OCI-LY7 (cell line): ENCODE data around the gene CCDC184. TPM values are rescaled to one million over a fixed set of nuclear protein-coding genes. Genes with fewer than 3 reads are reported as not detected.

Experiments used
- BruUV-seq: library from RNA; stranded (reverse); fragments of 400-500 nt; replicated peaks from 2 replicates; lab custom pipeline; 2021; lab: Mats Ljungman, UMichigan
- CTCF ChIA-PET: fragments of 300-600 bp; sonication (Branson Sonifier 250); formaldehyde crosslinking; loops from one replicate; lab custom pipeline; 2022; ENCODE audit warnings: antibody characterized with exemption; ENCODE audit not compliant: unreplicated experiment; lab: Charles Lee
- POLR2A ChIA-PET: fragments of 300-600 bp; sonication (Branson Sonifier 250); formaldehyde crosslinking; loops from one replicate; lab custom pipeline; 2022; ENCODE audit warnings: antibody characterized with exemption; lab: Charles Lee
- DNase-seq: peaks from one replicate; pipeline ENCODE4 v3.0.0-alpha.2; 2015; ENCODE audit warnings: low spot score
- H2AFZ ChIP-seq: fragments of 200-600 bp; sonication (generic), shearing (Covaris generic); 2 replicates; pipeline ENCODE4 v1.6.1; 2014; ENCODE audit warnings: mild to moderate bottlenecking, antibody characterized with exemption, low read length, moderate library complexity
- H3K27ac ChIP-seq: fragments of 200-600 bp; sonication (generic); 2 replicates; pipeline ENCODE4 v1.5.1; 2014; ENCODE audit warnings: mixed run types, low read depth, mild to moderate bottlenecking, moderate library complexity, low read length, inconsistent platforms; ENCODE audit not compliant: poor library complexity, severe bottlenecking
- H3K36me3 ChIP-seq: fragments of 200-600 bp; sonication (generic); 2 replicates; pipeline ENCODE4 v1.6.1; 2014; ENCODE audit warnings: mild to moderate bottlenecking, antibody characterized with exemption, low read length, moderate library complexity, mixed read lengths; ENCODE audit not compliant: insufficient read depth
- H3K4me1 ChIP-seq: fragments of 200-600 bp; sonication (generic); 2 replicates; pipeline ENCODE4 v1.5.1; 2014; ENCODE audit warnings: mild to moderate bottlenecking, low read length; ENCODE audit not compliant: insufficient read depth, poor library complexity, severe bottlenecking
- H3K4me2 ChIP-seq: fragments of 200-600 bp; sonication (generic); 2 replicates; pipeline ENCODE4 v1.6.1; 2014; ENCODE audit warnings: mild to moderate bottlenecking, low read length
- H3K4me3 ChIP-seq: fragments of 200-600 bp; sonication (generic); 2 replicates; pipeline ENCODE4 v1.5.1; 2014; ENCODE audit warnings: mild to moderate bottlenecking, low read depth, low read length; ENCODE audit not compliant: poor library complexity, severe bottlenecking
- H3K79me2 ChIP-seq: fragments of 200-600 bp; sonication (generic); 2 replicates; pipeline ENCODE4 v1.6.1; 2016; ENCODE audit warnings: low read depth, mild to moderate bottlenecking, low read length, moderate library complexity, mixed read lengths; ENCODE audit not compliant: insufficient read depth
- H3K9me2 ChIP-seq: fragments of 200-600 bp; sonication (generic); 2 replicates; pipeline ENCODE4 v1.6.1; 2016; ENCODE audit warnings: mild to moderate bottlenecking, low read length, mixed read lengths; ENCODE audit not compliant: insufficient read depth
- H3K9me3 ChIP-seq: fragments of 200-600 bp; sonication (generic); 2 replicates; pipeline ENCODE4 v1.6.1; 2014; ENCODE audit warnings: mild to moderate bottlenecking, mixed run types, low read length, mixed read lengths
- H4K20me1 ChIP-seq: fragments of 200-600 bp; sonication (generic); 2 replicates; pipeline ENCODE4 v1.6.1; 2014; ENCODE audit warnings: mild to moderate bottlenecking, antibody characterized with exemption, low read length, moderate library complexity, mixed read lengths; ENCODE audit not compliant: insufficient read depth
- EZH2phosphoT487 ChIP-seq: fragments of 200-600 bp; sonication (generic); IDR thresholded peaks from 2 replicates; pipeline ENCODE4 v1.6.1; 2018; ENCODE audit warnings: low read depth, borderline replicate concordance, mild to moderate bottlenecking, mixed run types, antibody characterized with exemption, low read length, moderate library complexity, mixed read lengths
- intact Hi-C: fragments of 100-400 bp; cut with micrococcal nuclease; formaldehyde crosslinking; loops from one replicate; pipeline ENCODE4 v1.10.0; 2022; ENCODE audit not compliant: unreplicated experiment
- total RNA-seq, 2 experiments: library from RNA; depleted of rRNA in 1 of 2; stranded (reverse); fragments of >200 nt in 1 of 2; shearing (Covaris generic) in 1 of 2; gene quantifications; 2 replicates each; pipeline ENCODE4 v1.2.3, GENCODE V29; 2014 to 2022
- TF ChIP-seq, protein P1 (sequence below): fragments of 200-600 bp; sonication (generic); conservative IDR thresholded peaks from 2 replicates; pipeline ENCODE4 v1.5.1; 2014; ENCODE audit warnings: mild to moderate bottlenecking, antibody characterized with exemption, low read length, moderate library complexity, mixed read lengths

Gene CCDC184
- total RNA-seq, 2 experiments from 2014 or later, result not detected

DNA sequence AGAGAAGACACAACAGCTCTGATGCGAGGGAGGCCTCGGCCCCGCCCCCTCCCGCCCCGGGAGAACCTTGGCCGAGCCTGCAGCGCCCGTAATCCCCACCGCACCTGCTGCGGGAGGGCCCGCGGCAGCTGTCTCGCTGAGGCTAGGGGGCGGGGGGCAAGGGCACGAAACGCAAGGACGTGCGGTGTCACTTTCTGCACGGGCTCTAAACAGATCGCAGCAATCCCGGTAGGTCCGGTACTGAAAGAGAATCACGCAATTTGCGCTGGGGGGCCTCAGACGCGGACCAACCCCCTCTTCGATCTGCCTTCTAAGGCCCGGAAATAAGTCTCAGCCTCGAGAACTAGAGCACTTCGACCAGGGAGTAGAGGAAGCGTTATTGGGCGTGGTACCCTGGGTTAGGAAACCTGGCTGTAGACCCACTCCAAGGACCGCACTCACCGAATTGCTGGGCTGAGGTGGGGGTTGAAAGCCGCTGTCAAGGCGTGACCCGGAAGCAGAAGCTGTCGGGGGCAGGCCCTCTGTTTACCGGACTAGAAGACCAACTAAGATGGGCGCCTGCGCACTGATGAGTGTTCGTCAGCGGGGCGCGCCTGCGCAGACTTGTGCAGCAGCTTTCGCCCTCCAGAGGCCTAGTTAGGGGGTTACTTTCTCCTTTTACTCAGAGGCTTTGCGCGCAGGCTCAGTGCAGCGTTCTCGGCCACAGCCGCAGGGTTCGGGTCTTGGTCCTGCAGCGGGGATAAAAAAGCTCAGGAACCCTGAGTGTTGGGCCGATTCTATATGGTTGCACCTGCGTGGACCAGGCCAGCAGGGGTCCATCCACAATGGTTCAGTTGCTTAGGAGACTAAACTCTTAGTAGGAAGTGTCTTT is 26.2 kb upstream of the CCDC184 start, which contains the start of gene ASB8:
Gene ASB8 (minus strand): TSS at position 498 of the 871 bp plus-strand sequence. CDS start 4,019 bp downstream, outside the sequence.
- Histone ChIP-seq H3K4me3 (peak within 1 kb of the TSS; percentile 81), H2AFZ (peak within 1 kb of the TSS; percentile 87), H3K27ac (peak within 1 kb of the TSS; percentile 64), H3K4me1 (peaks cover 13% of the 10 kb centered on the region), H3K9me2 (no peaks in the 10 kb centered on the region), H3K79me2 (peaks cover 10% of the 10 kb centered on the region), H3K4me2 (peak within 1 kb of the TSS; percentile 91), H3K9me3 (no peaks in the 10 kb centered on the region), H4K20me1 (no peaks in the 10 kb centered on the region), H3K36me3 (peaks cover 12% of the 10 kb centered on the region)
- ChIA-PET CTCF (interaction anchor here (0.6 to 1.0 kb wide), 2 partner anchors 52 to 178 kb away, joined by 3 read pairs; no protein-coding TSS in a partner anchor), POLR2A (interaction anchor here (0.5 to 1.9 kb wide), 25 partner anchors 9 to 948 kb away, joined by 3 to 17 read pairs (median 4); partner anchors contain the start of genes PFKM and SENP1)
- TF ChIP-seq, protein P1, sequence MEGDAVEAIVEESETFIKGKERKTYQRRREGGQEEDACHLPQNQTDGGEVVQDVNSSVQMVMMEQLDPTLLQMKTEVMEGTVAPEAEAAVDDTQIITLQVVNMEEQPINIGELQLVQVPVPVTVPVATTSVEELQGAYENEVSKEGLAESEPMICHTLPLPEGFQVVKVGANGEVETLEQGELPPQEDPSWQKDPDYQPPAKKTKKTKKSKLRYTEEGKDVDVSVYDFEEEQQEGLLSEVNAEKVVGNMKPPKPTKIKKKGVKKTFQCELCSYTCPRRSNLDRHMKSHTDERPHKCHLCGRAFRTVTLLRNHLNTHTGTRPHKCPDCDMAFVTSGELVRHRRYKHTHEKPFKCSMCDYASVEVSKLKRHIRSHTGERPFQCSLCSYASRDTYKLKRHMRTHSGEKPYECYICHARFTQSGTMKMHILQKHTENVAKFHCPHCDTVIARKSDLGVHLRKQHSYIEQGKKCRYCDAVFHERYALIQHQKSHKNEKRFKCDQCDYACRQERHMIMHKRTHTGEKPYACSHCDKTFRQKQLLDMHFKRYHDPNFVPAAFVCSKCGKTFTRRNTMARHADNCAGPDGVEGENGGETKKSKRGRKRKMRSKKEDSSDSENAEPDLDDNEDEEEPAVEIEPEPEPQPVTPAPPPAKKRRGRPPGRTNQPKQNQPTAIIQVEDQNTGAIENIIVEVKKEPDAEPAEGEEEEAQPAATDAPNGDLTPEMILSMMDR, result peak; percentile 68
- no peak for TF ChIP-seq EZH2phosphoT487
- intact Hi-C loops, result loop anchor here (1.0 to 2.0 kb wide), 4 partner anchors 38 to 450 kb away; partner anchors contain the start of genes PFKM and RPAP3
- BruUV-seq, result no TSS peak
- peak; percentile 99 for DNase-seq

DNA sequence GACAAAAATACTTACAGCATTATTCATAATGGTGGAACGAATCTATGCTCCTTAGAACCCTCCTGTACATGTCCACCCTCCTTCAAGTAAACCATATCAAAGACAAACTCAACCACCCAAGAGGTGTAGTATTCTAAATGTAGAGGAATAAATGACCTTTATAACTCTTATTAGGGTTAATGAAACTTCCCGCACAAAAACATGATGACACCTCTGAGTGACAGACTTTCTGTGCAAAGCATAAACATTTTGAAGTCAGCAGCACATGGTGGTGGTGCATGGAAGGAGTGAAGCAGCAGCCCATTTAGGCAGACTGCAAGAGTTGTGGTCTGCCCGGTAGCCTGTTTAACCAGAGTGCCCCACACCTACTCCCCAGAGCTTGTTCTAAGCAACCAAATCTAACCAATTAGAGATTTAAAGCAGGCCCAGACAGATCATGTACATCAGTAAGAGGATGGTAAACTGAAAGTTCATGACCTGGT is 25.5 kb upstream of the CCDC184 start:
- Histone ChIP-seq H3K4me2 (peak overlapping the region; percentile 67), H3K27ac (peak overlapping the region; percentile 64), H4K20me1 (no peaks in the 10 kb centered on the region), H3K79me2 (peaks cover 10% of the 10 kb centered on the region), H2AFZ (peak overlapping the region; percentile 87), H3K9me2 (no peaks in the 10 kb centered on the region), H3K9me3 (no peaks in the 10 kb centered on the region), H3K36me3 (peaks cover 5% of the 10 kb centered on the region), H3K4me3 (peak overlapping the region; percentile 81), H3K4me1 (peaks cover 13% of the 10 kb centered on the region)
- TF ChIP-seq, protein P1, result 0 out of 2 replicates have a peak, but pooled peaks have one; percentile 4
- no peak for TF ChIP-seq EZH2phosphoT487
- no TSS peak for BruUV-seq
- DNase-seq, result peak; percentile 19
- ChIA-PET POLR2A (interaction anchor here (0.9 to 1.9 kb wide), 14 partner anchors 10 to 169 kb away, joined by 3 to 17 read pairs (median 4); partner anchors contain the start of genes PFKM and SENP1), CTCF (interaction anchor here (0.6 to 1.0 kb wide), 2 partner anchors 53 to 179 kb away, joined by 3 read pairs; no protein-coding TSS in a partner anchor)
- intact Hi-C loops, result loop anchor here (1.0 to 2.0 kb wide), 4 partner anchors 39 to 451 kb away; partner anchors contain the start of genes PFKM and RPAP3
